Measurements from ENCODE around the gene CDK3. TPM values are rescaled to one million over a fixed set of nuclear protein-coding genes. Genes with fewer than 3 reads are reported as not detected.

CDK3 gene
- total RNA-seq, 1 experiment from 2014 or later, result 7.1 TPM

GRCh38 chr17:75995385-75995925 is 5.2 kb upstream of the CDK3 start:
- peaks cover 12 to 31% of the 10 kb centered on the region in 2 experiments for H3K4me1 ChIP-seq (ENCODE audit: control insufficient read depth in 1 of 2, insufficient read depth in 2 of 2, low read length in 2 of 2)
- CTCF ChIA-PET, result interaction anchor here (1.3 to 2.5 kb wide), 3 partner anchors 10 to 90 kb away, joined by 3 to 7 read pairs (median 5); partner anchors contain the start of gene MRPL38
- no peak overlapping the region for H3K27ac ChIP-seq (ENCODE audit: low read depth, low read length)

More at GRCh38 chr17:75995385-75995925, 5.2 kb upstream of the CDK3 start:
- Histone ChIP-seq H3K27me3 (ENCODE audit: insufficient read depth, low read length) (no peaks in the 10 kb centered on the region), H4K20me1 (ENCODE audit: insufficient read depth) (no peaks in the 10 kb centered on the region), H3K9me2 (ENCODE audit: insufficient read depth) (no peaks in the 10 kb centered on the region), H3K79me2 (ENCODE audit: insufficient read depth, low read length) (no peaks in the 10 kb centered on the region), H3K4me3 (replicated peaks in 1 of 2; ENCODE audit: low read depth in 1 of 2, low read length in 2 of 2) (no peak overlapping the region), H3K36me3 (ENCODE audit: control insufficient read depth in 1 of 2, insufficient read depth in 2 of 2, low read length in 2 of 2) (no peaks in the 10 kb centered on the region; a peak in 1 of 4 replicates), H2AFZ (ENCODE audit: low read depth, low read length, poor library complexity, severe bottlenecking) (no peak overlapping the region), H3K9ac (ENCODE audit: low read length) (no peak overlapping the region), H3K9me3 (ENCODE audit: control insufficient read depth in 1 of 2, insufficient read depth in 1 of 2, low read depth in 1 of 2, low read length in 2 of 2) (no peaks in the 10 kb centered on the region), H3K4me2 (ENCODE audit: low read length) (no peak overlapping the region)
- ATAC-seq, result no peak
- ChIA-PET RAD21 (ENCODE audit: low non-redundant PET in 1 of 2, low total read pairs in 2 of 2, uncharacterized antibody in 2 of 2, unreplicated experiment in 2 of 2) (no interaction called here), POLR2A (no interaction called here)
- BruUV-seq (replicated peaks), result no TSS peak
- no peak for DNase-seq (ENCODE audit: low read depth, low spot score)
- TF ChIP-seq YY1 (IDR thresholded peaks at IDR 0.05; ENCODE audit: extremely low read depth, insufficient replicate concordance, low read depth, low read length), result no peak
- TF ChIP-seq MAX (IDR thresholded peaks at IDR 0.05), result no peak
- no peak for TF ChIP-seq RAD21 (IDR thresholded peaks at IDR 0.05; ENCODE audit: low read depth)
- TF ChIP-seq ZNF274 (IDR thresholded peaks at IDR 0.05; ENCODE audit: low read depth, low read length), result no peak
- TF ChIP-seq SP1 (IDR thresholded peaks at IDR 0.05; ENCODE audit: low read depth), result no peak
- TF ChIP-seq ATF3 (IDR thresholded peaks at IDR 0.05), result no peak
- TF ChIP-seq EZH2phosphoT487 (IDR thresholded peaks at IDR 0.05; ENCODE audit: borderline replicate concordance), result no peak
- no peak for TF ChIP-seq EGR1 (IDR thresholded peaks at IDR 0.05; ENCODE audit: low read depth)
- no peak for TF ChIP-seq SRF (IDR thresholded peaks at IDR 0.05; ENCODE audit: low read depth)
- no peak for TF ChIP-seq SIN3A (IDR thresholded peaks at IDR 0.05; ENCODE audit: low read depth)
- no peak for TF ChIP-seq POLR2AphosphoS5 (IDR thresholded peaks at IDR 0.05; ENCODE audit: low read depth, low read length)
- TF ChIP-seq TCF7L2 (IDR thresholded peaks at IDR 0.05; ENCODE audit: borderline replicate concordance, extremely low read depth, insufficient read depth, insufficient read length), result no peak
- TF ChIP-seq EZH2 (IDR thresholded peaks at IDR 0.05), result no peak
- no peak for TF ChIP-seq POLR2A (IDR thresholded peaks at IDR 0.05; ENCODE audit: borderline replicate concordance, extremely low read depth, insufficient read depth, insufficient read length)
- no peak for TF ChIP-seq CEBPB (IDR thresholded peaks at IDR 0.05; ENCODE audit: low read depth)
- no peak for TF ChIP-seq ELF1 (IDR thresholded peaks at IDR 0.05; ENCODE audit: borderline replicate concordance, low read depth)
- no peak for TF ChIP-seq CTCF (IDR thresholded peaks at IDR 0.05 in 2 of 3, conservative IDR thresholded peaks at IDR 0.05 in 1 of 3; ENCODE audit: borderline replicate concordance in 1 of 3, insufficient read depth in 1 of 3, low read depth in 2 of 3, low read length in 2 of 3)
- no peak for TF ChIP-seq ZBTB33 (IDR thresholded peaks at IDR 0.05; ENCODE audit: extremely low read depth, insufficient replicate concordance, low read length)
- no peak for TF ChIP-seq ZFX (IDR thresholded peaks at IDR 0.05)
- no peak for TF ChIP-seq JUND (IDR thresholded peaks at IDR 0.05)
- intact Hi-C loops (cut with micrococcal nuclease), result no loop called here
